Kidney epithelial cell (primary cell): ENCODE results near the gene TMEM252. TPM values are rescaled to one million over a fixed set of nuclear protein-coding genes. Genes with fewer than 3 reads are reported as not detected.

ENCODE experiments used
- DNase-seq: peaks from one replicate; pipeline ENCODE4 v3.0.0-alpha.2; 2010; ENCODE audit warnings: low read depth
- H3K27me3 ChIP-seq: 2 replicates; pipeline ENCODE4 v1.6.0; 2011; ENCODE audit warnings: low read length; ENCODE audit not compliant: control insufficient read depth, insufficient read depth
- H3K36me3 ChIP-seq: 2 replicates; pipeline ENCODE4 v1.5.1; 2011; ENCODE audit warnings: low read length; ENCODE audit not compliant: control insufficient read depth, insufficient read depth
- H3K4me3 ChIP-seq: 2 replicates; pipeline ENCODE4 v1.5.1; 2011; ENCODE audit warnings: low read depth, mild to moderate bottlenecking, control low read depth, low read length
- total RNA-seq: library from RNA; depleted of rRNA; stranded (reverse); fragments of >200 nt; gene quantifications from 2 replicates; pipeline ENCODE4 v1.2.3, GENCODE V29; 2015
- TF ChIP-seq, protein P1 (sequence below): IDR thresholded peaks from 2 replicates; pipeline ENCODE4 v1.5.1; 2011; ENCODE audit warnings: mild to moderate bottlenecking, moderate library complexity, low read length, control low read depth, inconsistent platforms; ENCODE audit not compliant: insufficient read depth, poor library complexity, severe bottlenecking

Gene TMEM252, protein sequence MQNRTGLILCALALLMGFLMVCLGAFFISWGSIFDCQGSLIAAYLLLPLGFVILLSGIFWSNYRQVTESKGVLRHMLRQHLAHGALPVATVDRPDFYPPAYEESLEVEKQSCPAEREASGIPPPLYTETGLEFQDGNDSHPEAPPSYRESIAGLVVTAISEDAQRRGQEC
- total RNA-seq: not detected in 2 replicates

DNA sequence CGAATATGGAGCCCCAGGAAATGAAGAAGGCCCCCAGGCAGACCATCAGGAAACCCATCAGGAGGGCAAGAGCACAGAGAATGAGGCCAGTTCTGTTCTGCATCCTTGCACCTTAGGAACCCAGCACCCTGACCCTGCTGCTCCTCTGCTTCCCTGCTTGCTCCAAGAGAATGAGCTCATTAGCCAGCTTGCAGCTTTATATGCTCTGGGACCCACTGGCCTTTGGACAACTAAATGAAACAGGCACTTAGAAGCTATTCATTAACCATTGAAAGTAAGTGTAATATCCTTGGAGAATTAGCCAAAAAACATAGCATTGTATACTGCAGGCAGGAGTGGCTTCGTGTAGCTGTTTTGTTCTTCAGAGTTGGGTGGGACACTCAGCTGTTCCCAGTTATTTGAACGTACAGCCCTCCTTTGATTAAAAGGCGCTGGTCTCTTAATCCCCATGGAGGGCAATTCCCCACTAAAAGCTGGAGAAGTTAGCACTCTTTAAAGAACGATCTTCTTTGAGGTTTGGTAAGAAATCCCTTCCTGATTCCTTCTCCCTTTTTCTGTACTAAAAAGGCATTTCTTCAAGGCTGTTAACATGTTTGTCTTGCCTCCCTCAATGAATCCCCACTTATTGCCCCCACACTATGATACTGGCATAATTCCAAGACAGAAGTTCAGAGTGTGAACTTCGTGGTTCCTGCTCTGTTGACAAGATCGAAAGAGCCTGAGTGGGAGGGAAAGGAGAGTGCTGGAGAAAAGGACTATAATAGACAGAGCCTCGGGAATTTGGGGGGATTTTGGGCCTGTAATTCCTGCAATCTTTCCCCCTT lies at the start of gene TMEM252:
TSS of gene TMEM252 (minus strand) at position 172 of the 824 bp plus-strand sequence. CDS start at position 103, 69 bp downstream.
- no peak within 1 kb of the TSS for H3K4me3 ChIP-seq
- DNase-seq: no peak
- H3K36me3 ChIP-seq: no peaks in the 10 kb centered on the region
- TF ChIP-seq, protein P1, sequence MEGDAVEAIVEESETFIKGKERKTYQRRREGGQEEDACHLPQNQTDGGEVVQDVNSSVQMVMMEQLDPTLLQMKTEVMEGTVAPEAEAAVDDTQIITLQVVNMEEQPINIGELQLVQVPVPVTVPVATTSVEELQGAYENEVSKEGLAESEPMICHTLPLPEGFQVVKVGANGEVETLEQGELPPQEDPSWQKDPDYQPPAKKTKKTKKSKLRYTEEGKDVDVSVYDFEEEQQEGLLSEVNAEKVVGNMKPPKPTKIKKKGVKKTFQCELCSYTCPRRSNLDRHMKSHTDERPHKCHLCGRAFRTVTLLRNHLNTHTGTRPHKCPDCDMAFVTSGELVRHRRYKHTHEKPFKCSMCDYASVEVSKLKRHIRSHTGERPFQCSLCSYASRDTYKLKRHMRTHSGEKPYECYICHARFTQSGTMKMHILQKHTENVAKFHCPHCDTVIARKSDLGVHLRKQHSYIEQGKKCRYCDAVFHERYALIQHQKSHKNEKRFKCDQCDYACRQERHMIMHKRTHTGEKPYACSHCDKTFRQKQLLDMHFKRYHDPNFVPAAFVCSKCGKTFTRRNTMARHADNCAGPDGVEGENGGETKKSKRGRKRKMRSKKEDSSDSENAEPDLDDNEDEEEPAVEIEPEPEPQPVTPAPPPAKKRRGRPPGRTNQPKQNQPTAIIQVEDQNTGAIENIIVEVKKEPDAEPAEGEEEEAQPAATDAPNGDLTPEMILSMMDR: no peak
- no peaks in the 10 kb centered on the region for H3K27me3 ChIP-seq

DNA sequence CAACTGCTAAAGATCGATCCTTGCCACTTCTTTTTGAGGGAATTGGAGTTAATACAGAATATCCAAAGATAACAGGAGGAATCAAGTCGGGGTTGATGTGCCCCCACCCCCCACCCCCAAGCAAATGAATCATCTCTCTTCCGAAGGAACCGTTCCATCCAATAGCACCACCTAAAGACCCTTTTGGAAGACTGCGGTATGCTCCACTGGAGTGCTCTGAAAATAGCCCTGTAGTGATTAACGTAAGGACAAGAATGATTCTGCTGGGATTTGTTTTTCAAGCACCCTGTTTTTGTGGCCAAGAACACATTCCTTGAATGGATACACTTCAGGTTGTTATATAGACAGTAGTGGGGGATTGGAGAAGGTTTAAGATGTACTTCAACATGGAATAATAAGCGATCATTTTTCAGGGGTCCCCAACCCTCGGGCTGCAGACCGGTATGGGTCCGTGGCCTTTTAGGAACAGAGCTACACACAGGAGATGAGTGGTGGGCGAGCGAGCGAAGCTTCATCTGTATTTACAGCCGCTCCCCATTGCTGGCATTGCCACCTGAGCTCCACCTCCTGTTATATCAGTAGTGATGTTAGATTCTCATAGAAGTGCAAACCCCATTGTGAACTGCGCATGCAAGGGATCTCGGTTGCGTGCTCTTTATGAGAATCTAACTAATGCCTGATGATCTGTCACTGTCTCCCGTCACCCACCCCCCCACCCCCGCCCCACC lies 44.5 kb upstream of the TMEM252 start:
- no peak for DNase-seq
- Histone ChIP-seq H3K27me3 (no peaks in the 10 kb centered on the region), H3K4me3 (no peak overlapping the region), H3K36me3 (no peaks in the 10 kb centered on the region)
- TF ChIP-seq, protein P1: no peak

DNA sequence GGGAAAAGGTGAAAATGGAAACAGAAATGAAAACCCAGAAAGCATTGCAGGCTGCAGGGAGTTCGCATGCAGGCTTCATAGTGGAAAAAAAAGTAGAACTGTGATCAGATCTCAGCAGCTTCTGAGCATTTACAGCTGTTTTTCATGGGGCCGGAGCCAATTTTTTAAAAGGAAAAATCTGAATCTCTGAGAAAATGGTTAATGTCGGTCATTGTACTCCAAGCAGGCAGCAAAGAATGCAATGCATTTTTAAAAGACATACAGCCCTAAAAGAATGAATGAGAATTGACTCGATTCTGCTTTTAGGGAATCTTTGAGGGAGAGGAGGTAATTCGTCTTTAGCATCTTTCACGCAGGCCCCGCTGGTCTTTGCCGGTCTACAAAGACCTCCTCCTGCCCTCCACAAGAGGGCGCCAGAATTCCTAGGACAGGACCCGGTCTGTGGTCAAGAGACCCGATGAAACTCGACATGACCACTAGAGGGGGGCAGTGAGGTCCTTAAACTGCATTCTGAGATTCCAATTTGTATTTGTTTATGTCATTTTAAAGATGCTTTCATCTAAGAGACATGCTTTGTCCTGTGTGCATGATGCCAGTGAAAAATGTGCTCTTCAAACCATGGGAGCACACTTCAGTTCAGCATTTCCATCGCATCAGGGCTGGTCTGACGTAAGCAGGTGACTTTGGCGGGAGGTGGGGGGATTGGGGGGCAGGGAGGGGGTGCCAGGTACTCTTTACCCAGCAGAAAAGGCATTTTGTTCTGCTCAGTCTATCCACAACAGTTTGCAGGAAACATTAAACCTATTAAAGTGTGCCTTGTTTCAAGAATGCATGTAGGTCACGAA lies 43.7 kb upstream of the TMEM252 start:
- TF ChIP-seq, protein P1: peak; percentile 100
- peak; percentile 43 for DNase-seq
- Histone ChIP-seq H3K4me3 (no peak overlapping the region), H3K36me3 (no peaks in the 10 kb centered on the region), H3K27me3 (no peaks in the 10 kb centered on the region)

DNA sequence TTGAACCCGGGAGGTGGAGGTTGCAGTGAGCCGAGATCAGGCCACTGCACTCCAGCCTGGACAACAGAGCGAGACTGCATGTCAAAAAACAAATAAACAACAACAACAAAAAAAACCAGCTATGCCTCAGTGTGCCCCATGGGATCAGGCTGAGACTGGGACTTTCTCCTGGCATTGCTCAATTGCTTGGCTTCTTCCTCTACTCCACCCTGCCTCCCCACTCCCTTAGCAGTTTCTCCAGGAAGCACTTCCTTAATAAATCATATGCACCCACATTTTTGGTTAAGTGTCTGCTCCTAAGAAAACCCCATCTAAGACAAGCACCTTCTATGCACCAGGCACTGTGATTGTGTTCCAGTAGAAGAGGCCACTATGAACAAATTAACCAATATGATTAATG lies 41.0 kb upstream of the TMEM252 start:
- no peaks in the 10 kb centered on the region for H3K36me3 ChIP-seq
- no peaks in the 10 kb centered on the region for H3K27me3 ChIP-seq
- no peak for DNase-seq
- H3K4me3 ChIP-seq: no peak overlapping the region
- TF ChIP-seq, protein P1: no peak

DNA sequence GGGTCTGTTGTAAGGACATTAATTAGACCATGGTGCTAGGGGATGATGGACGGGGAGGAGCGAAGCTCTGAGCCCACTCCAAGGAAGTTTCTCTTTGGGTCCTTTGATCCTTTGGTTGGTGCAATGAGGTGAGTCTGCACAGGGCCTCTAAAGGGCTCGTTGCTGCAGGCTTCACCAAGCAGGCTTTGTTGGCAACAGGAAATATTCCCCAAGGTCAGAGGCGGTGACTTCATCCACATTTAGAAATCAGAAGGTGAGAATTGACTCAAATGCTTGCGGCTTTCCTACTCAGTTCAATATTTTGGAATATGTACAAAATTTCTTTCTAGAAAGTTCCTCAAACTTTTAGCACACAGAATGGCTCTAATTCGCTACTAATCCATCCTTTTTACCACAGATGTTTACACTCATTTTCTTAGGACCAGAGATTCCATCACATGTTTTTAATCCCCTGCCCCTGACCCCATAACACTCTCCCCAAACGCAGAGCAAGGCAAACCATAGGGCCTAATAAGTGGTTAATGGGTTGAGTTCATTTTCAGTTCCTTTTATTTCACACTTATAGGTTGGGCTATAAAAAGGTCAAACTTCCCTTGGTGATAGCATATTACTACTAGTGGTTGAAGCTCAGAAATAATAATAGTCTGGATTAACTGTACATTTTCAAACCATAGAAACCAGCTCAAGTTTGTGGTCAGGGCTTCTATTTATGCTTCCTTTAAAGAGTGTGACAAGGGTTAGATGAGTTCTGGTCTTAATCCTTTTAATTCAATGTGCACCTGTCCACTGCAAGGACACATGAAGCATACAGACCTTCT lies 37.3 kb upstream of the TMEM252 start:
- TF ChIP-seq, protein P1: no peak
- Histone ChIP-seq H3K4me3 (no peak overlapping the region), H3K36me3 (no peaks in the 10 kb centered on the region), H3K27me3 (no peaks in the 10 kb centered on the region)
- DNase-seq: no peak
